H1 (cell line): Measurements from ENCODE around the gene CD226.

ENCODE experiments used
- EGR1 ChIP-seq: IDR thresholded peaks from 2 replicates; pipeline ENCODE4 v1.6.1; 2011; ENCODE audit warnings: low read depth, low read length, borderline replicate concordance
- FOSL1 ChIP-seq: IDR thresholded peaks from 2 replicates; pipeline ENCODE4 v1.6.1; 2011; ENCODE audit warnings: mild to moderate bottlenecking, low read depth, low read length, moderate library complexity; ENCODE audit not compliant: insufficient read depth
- JUN ChIP-seq: IDR thresholded peaks from 2 replicates; pipeline ENCODE4 v1.6.1; 2011; ENCODE audit warnings: low read depth, mild to moderate bottlenecking, improper control_type of control experiment, low read length
- KDM1A ChIP-seq: fragments of 200-600, 300-600 bp; sonication (generic); IDR thresholded peaks from 2 replicates; pipeline ENCODE4 v1.7.1; 2016; ENCODE audit warnings: mild to moderate bottlenecking, low read length, borderline replicate concordance
- MAX ChIP-seq: IDR thresholded peaks from 2 replicates; pipeline ENCODE4 v1.6.1; 2012; ENCODE audit warnings: inconsistent platforms
- PHF8 ChIP-seq: fragments of 200-600 bp; sonication (generic); conservative IDR thresholded peaks from 2 replicates; pipeline ENCODE4 v1.7.1; 2012; ENCODE audit warnings: low read depth, mild to moderate bottlenecking, inconsistent platforms, low read length, moderate library complexity
- POLR2A ChIP-seq, 2 experiments: IDR thresholded peaks; 1 replicate in 1 of 2; 2 replicates in 1 of 2; pipeline ENCODE4 v1.6.1; 2011; ENCODE audit warnings: low read depth in 2 of 2, low read length in 2 of 2, mild to moderate bottlenecking in 2 of 2; ENCODE audit errors: control extremely low read depth in 1 of 2
- POLR2AphosphoS5 ChIP-seq: IDR thresholded peaks from 2 replicates; pipeline ENCODE4 v1.6.1; 2011; ENCODE audit warnings: low read depth, low read length
- SRF ChIP-seq: IDR thresholded peaks from 2 replicates; pipeline ENCODE4 v1.6.1; 2011; ENCODE audit warnings: mild to moderate bottlenecking, low read depth, low read length, moderate library complexity
- TF ChIP-seq, protein P1 (sequence below), 3 experiments: IDR thresholded peaks; 1 replicate in 2 of 3; 2 replicates in 1 of 3; pipeline versions ENCODE4 v1.5.1 to v1.6.1; 2011; ENCODE audit warnings: low read length in 3 of 3, mild to moderate bottlenecking in 3 of 3, inconsistent platforms in 2 of 3, low read depth in 1 of 3, moderate library complexity in 1 of 3; ENCODE audit not compliant: insufficient read depth in 1 of 3; ENCODE audit errors: control extremely low read depth in 1 of 3

DNA sequence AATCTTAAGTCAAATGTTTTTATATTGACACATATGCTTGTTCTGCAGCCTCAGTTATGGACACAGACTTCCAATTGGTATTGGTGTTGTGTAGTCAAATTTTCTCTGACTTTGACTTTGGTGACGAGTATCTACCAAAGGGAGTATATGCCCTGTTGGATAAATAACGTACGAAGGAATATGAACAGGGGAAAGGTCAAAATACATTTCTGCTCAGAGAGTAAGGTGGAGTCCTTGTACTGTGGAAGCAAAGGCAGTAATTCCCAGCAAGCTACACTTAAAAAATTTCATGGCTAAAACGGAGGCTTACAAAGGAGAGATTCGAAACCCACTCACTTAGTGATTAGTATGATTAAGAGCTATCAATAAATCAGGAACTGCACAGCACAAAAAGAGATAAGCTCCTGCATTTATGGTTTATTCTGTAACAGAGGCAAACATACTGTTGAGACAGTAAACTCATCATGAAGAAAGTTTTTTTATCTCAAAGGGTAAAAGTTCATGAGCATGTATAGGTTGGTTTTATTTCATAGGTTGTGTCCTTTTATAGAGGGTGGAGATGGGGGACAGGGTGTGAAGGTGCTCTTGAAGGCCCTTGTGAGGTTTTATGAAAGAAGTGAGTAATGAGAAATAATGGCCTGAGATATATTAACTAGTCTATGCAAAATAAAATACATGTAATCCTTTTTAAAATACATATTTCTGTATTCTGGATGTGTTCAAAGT lies 142.7 kb downstream of the CD226 start:
- TF ChIP-seq, protein P1, sequence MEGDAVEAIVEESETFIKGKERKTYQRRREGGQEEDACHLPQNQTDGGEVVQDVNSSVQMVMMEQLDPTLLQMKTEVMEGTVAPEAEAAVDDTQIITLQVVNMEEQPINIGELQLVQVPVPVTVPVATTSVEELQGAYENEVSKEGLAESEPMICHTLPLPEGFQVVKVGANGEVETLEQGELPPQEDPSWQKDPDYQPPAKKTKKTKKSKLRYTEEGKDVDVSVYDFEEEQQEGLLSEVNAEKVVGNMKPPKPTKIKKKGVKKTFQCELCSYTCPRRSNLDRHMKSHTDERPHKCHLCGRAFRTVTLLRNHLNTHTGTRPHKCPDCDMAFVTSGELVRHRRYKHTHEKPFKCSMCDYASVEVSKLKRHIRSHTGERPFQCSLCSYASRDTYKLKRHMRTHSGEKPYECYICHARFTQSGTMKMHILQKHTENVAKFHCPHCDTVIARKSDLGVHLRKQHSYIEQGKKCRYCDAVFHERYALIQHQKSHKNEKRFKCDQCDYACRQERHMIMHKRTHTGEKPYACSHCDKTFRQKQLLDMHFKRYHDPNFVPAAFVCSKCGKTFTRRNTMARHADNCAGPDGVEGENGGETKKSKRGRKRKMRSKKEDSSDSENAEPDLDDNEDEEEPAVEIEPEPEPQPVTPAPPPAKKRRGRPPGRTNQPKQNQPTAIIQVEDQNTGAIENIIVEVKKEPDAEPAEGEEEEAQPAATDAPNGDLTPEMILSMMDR (IDR thresholded peaks at IDR 0.05; ENCODE audit: control extremely low read depth in 1 of 3, insufficient read depth in 1 of 3, low read depth in 1 of 3, low read length in 3 of 3): no peak
- TF ChIP-seq POLR2AphosphoS5: no peak
- TF ChIP-seq FOSL1: no peak
- TF ChIP-seq KDM1A: no peak
- no peak for TF ChIP-seq JUN
- no peak for TF ChIP-seq SRF
- no peak for TF ChIP-seq EGR1
- no peak for TF ChIP-seq POLR2A (IDR thresholded peaks at IDR 0.05; ENCODE audit: control extremely low read depth in 1 of 2, low read depth in 2 of 2, low read length in 2 of 2)
- no peak for TF ChIP-seq PHF8
- TF ChIP-seq MAX: no peak
